Glomerular visceral epithelial cell (primary cell): ENCODE measurements around the gene MCU.
"Not testable (repeated sequence)": the region's sequence is repeated elsewhere in the genome, so short reads cannot be mapped to it uniquely, and the experiment has no call there.

Experiments used
- DNase-seq: peaks from one replicate; pipeline ENCODE4 v3.0.0-alpha.2; 2016; ENCODE audit errors: extremely low spot score

The MCU gene

DNA sequence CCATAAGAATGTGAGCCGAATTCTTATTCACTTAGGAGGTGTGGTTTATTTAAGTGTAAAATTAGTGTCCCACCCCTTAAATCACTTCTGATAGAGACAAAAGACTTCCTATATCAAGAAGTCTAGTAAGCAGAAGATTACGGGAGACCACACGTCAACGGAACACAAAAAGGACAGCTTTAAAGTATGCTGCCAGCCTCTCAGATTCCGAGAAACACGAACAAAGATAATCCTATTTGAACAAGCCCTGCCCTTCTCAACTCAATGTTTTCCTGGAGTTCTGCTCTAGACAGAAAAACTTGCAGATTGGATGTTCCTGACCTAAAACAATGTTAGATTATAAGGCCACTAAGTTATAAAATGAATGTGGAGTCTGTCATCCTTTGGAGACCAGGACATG lies 4.9 kb upstream of the MCU start:
- no peak for DNase-seq

DNA sequence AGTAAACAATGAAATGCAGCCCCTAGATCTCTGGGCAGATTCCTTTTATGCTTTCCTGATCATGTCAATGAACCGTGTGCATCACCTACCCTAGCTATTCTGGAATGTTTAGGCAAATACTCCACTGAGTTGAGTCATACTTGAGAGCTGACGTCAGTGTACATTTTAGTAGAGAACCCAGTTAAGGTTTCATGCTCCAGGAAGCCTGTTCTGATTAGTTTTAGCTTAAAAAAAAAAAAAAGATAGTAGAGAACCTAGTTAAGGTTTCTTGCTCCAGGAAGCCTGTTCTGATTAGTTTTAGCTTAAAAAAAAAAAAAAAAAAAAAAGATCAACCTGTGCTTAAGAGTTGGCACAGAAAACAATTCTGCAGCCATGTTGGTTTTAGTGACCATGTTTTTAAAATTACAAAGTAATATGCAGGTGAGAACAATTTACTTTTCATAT lies 3.7 kb upstream of the MCU start:
- DNase-seq: peak; percentile 91

DNA sequence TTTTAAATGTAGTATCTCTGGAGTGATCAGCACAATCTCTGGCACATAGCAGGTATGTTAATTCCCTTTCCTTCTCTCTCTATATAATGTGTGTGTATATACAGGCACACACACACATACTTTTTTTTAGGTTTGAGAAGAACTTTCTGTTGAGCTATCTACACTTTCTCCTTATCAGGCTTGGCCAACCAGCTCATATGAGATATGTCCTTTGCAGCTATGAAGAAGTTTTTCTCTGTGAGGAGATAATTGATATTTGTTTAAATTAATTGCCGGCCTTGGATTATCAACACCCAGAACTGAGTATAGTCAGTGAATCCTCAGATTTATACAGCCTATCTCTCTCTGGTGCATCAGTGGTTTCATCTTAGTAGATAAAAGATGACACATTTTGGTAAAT lies 2.3 kb upstream of the MCU start:
- no peak for DNase-seq

DNA sequence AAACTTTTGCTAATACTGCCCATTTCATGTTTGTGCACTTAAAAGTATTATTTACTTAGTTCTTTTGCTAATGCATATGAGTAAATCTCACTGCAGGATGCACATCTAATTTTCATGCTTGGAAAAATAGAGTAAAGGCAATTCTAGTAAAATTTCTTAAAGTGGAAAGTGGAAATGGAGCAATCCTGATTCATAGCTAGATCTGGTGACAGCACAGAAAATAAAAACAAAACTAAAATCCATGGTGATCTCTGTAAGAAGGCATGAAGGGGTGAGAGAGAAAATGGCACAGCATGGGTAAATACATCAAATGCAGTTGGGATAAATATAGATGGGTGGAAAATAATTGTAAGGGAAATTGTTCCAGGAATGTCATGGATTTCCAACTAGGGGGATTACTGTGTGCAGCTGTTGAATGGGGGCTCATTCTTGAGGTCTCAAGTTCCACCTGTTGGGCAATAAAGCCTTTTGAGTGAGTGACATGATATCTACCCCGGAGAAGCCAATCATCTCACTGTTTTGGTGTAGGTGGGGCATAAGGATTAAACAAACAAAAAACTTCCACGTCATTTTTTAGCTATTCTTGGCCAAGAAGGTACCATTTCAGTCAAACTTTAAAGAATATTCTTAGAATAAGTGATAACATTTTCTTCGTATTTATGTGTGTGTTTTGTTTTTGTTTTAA lies 1.7 kb upstream of the MCU start:
- DNase-seq: no peak

DNA sequence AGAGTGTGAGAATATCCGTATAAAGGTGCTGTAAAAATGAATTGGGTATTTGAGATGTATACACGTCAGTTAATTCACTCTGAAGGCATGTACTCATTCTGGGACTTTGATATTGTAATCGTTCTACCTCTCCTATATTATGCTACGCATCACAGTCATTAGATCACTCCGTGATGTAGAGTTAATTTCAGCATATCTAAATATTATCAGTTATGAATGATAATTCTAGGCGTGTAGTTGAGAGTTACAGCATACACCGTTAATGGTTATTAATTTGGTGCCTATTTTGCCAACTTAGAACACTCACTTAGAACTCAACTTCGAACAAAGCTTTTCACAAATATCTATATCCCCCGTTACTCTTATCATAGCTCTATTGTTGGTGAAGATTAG lies 477 bp upstream of the MCU start:
- DNase-seq: no peak

DNA sequence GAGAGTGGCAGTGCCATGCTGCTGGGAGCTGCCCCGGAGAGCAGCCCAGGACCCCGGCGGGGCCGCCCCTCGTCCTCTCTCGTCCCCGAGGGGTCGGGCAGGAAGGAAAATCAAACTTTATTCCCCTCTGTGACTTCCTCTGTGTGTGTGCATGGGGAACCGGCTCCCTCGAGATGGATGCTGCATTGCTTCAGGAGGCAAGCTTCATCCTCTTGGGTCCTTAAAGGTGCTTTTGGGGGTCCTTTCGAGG lies 726 bp downstream of the MCU start:
- DNase-seq: no peak

DNA sequence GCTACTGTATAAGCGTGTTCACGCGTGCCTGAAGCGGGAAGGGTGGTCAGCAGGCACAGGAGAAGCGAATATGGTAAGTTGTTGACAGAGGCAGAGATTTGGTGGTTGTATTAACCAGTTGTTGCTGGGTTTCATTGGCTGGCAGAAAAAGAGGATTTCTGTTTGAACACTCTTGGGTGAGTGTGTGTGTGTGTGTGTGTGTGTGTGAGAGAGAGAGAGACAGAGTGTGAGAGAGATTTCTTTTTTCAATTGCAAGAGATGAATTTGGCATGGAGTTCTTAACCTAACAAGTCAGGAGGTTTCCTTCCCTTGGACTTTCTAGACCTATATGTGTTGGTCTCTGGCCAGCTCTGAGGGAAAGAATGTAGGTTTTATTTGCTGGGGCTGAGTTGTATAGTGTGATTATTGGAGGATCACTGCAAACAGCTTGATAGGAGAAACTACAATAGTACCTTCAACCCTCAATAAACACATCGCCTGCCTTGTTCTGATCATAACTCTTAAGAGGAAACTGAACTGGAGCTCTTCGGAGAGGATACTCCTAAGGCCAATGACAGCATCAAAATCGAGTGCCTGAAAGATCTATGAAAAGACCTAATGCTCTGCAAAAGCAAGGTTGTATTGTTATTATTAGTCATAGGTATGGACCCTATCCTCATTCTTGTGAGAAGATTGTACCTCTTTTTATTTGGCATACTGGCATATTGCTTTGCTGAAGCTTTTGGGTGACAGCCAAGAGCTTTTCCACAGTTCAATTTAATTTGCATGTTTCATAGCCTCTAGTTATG lies 1.2 kb downstream of the MCU start:
- DNase-seq: peak; percentile 21

DNA sequence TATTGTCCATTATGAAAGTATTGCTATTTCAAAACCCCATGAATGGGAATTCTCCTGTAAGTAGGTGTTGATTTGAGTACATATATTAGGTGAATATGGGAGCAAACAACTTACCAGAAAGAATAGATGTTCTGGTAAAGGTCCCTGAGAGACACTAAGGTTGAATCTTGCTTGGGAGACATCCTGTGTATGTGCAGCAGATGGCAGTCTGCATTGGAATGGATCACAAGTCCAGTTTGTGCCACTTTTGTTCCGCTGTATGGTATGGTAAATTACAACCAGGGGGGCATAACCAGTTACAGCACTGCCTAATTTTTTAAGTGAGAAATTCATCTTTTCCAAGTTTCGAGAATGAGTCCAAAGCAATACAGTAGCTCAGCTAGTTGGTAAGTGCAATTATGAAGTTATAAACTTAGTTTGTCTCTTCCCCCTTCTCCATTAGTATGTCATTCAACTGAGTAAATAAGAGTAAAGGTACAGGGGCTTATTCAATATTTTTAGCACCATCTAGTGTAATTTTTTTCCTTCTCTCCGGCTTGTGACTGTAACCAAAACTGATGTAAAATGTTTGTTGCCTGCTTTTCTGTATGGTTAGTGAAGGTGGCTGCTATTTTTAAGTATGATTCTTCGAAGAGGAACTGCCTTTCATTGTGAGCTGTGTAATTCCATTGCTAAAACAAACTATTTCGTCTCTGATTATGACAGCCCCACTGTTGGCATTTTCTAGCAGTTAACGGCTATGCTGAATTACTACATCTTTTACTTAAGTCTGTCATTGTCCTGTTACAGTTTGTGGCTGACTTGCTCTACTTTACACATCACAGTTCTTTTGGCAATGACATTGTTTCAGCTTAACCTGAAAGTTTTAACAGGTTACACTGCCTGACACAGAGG lies 2.8 kb downstream of the MCU start:
- peak; percentile 61 for DNase-seq

DNA sequence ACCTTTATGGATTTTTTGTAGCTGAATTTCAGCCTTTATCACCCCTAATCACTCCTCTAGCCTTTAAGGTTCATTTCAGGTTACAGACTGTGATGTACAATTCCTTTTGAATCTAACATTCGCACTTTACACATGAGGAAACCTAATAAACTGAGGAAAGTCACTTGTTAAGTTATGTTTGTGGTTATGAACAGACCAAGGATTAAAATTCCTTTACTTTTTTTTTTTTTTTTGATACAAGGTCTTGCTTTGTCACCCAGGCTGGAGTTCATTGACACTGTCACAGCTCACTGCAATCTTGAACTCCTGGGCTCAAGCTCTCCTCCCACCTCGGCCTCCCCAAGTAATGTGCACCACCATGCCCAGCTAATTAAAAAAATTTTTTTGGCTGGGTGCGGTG lies 3.6 kb downstream of the MCU start:
- DNase-seq: peak; percentile 61

DNA sequence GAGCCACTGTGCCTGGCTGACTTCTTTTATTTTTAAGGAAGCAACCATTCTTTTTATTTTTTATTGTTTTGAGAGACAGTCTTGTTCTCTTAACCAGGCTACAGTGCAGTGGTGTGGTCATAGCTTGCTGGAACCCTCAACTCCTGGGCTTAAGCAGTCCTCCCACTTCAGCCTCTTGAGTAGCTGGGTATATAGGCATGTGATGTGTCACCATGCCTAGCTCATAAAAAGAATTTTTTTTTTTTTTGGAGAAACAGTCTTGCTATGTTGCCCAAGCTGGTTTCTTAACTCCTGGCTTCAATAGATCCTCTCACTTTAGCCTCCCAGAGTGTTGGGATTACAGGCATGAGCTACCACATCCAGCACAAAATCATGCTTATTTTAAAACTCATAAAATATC lies 5.8 kb downstream of the MCU start:
- DNase-seq: peak; percentile 35

DNA sequence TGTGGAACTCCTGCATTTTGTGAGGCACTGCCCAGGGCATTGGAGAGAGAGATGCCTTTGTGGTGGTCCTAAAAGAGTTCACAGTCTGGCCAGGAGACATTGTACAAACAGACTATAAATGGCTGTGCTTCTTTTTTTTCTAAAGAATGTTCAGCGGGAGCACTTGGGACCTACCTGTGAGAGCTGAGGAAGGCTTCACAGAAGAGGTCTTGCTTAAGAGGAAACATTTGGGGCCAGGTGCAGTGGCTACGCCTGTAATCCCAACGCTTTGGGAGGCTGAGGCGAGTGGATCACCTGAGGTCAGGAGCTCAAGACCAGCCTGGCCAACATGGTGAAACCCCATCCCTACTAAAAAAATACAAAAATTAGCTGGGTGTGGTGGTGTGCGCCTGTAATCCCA lies 10.5 kb downstream of the MCU start:
- DNase-seq: not testable (repeated sequence)

DNA sequence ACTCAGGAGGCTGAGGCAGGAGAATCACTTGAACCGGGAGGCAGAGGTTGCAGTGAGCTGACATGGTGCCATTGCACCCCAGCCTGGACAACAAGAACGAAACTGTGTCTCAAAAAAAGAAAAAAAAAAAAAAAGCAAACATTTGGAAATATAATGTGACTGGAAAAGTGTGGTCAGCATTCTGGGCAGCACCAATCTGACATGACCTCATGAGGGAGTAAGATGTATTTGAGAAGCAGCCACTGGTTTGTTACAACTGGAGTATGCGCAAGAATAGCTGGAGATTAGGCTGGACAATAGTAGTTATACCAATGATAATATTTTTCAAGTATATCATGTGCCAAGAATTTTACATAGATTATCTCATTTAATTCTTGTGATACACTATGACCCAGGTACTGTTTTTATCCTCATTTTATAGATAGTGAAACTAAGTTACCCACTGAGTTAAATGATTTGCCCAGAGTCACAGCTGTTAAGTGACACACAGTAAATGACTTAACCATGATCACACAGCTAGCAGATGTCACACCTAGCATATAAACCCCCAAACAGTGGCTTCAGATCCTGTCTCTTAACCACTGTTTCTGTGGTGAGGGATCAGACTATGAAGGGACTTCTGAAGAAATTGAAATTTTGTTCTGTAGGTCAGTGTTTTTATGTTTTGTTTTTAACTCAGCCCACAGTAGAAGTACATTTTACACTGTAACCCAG lies 11.1 kb downstream of the MCU start:
- peak; percentile 52 for DNase-seq

DNA sequence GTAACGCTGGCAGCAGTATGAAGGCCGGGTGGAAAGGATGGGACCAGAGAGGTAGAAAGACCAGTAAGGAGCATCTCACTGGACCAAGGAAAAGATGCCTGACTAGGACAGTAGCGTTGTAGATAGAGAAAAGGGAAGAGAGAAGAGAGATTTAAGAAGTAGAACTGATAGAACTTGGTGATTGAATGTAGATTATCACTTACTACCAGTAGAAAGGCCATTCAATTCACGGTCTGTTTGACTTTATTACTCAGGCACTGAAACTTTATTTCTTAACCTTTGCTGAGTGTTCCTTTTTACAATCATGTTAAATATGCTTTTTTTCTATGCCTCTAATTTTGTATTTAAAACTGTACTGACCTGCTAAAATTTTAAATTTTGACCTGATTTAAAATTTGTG lies 12.2 kb downstream of the MCU start:
- DNase-seq: no peak

DNA sequence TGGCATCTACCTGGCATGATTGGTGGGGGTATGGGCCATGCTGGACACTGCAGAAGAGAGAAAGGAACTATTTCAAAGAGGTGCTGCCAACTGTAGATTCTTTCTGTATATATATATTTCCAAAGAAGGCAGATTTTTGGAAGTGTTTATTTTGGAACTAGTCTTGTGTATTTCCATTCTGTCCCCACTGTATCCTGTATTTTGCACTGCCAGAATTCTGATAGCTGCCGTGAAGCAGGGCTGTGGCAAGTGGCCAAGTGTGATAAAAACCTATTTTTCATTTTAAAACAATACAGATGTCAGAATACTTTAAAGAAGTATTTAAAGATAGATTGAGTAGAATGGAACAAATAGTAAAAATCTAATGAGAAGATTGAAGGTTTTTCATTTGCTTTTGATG lies 17.1 kb downstream of the MCU start:
- no peak for DNase-seq

DNA sequence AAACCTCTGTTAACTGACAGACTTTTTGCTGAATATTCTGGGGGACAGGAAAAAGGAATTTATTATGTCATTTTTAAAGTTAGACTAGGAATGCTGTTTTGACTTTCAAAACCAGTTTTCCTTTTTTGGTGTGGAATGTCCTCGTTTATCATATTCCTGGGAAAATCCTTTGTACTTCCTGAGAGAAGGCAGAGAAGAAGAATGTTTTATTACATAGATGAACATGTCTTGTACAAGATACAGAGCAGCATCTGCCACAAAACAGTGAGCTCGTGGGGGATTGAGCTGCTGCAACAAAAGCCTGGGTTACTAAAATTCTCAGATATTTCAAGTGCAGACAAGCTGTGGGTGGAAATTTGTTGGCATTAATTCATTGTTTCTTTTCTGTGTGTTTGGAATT lies 20.2 kb downstream of the MCU start:
- no peak for DNase-seq

DNA sequence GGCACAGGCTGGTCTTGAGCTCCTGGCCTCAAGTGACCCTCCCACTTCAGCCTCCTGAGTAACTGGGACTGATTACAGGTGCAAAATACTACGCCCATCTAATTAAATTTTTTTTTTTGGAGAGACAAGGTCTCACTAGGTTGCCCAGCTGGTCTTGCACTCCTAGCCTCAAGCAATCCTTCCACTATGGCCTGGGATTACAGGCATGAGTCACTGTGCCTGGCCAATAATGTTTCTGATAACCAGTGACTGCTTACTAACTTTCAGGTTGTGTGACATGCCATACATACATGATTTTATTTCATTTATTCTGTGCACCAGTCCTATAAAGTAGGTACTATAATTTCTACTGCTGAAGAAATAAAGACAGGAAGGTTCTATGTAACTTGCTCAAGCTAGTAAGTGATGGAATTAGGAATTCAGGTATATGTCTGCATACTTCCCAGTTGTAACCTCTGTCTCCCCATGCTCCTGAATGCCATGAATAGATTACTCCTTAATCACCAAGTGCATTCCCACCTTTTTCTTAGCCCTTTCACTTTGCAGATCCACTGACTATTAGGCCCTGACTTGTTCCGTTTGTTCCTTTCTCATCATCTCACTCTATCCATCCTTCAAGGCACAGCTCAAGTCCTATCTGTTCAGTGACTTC lies 28.1 kb downstream of the MCU start:
- DNase-seq: no peak

DNA sequence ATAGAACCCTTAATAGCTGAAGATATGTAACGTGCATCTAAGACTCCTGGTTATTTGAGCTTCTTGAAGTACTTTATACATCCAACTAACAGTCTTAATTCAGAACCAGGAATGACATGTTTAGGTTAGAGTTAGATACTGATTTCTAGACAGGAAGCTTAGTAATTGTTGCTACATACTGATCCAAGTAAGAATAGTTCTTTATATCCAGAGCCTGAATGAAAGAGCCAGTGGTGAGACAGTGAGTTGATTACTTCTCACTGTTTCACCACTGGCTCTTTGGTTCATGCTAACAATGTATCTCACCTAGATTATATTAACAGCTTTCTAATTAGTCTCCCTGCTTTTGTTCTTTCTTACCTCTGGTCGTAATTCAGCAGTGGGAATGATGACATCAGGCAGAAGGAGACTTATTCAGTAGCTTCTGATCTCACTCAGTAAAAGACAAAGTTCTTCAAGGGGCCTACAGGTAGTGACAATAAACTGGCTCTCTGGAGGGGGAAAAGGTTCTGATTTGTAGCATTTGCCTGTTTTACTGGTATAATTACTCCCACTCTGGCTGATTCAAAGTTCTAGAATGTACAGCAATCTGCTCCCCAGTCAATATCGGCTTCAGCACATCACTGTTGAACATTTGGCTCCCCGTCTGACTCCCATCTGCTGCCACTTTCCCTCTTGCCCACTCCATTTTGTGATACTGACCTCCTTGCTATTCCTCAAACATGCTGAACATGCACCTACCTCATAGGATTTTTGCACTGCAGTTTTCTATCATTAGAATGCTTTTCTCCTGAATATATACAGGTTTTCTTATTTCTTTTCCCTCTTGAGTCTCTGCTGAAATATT lies 29.1 kb downstream of the MCU start:
- DNase-seq: no peak

DNA sequence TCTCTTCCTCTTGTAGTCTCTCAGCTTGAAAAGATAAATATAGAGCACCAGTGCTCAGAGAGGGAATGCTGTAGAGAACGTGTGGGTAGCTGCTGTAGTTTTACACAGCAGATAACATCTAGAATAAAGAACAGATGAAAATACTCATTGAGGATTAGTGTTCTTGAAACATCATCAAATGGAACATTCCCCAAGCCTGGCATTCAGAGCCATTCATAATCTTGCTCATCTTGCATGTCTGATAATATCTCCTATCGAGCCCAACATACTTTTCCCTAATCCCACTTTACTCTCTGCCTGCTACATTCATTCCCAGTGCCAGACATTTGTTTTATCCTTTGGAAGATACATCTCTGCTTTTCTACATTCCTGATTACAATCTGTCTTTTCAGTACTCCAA lies 35.2 kb downstream of the MCU start:
- DNase-seq: no peak

DNA sequence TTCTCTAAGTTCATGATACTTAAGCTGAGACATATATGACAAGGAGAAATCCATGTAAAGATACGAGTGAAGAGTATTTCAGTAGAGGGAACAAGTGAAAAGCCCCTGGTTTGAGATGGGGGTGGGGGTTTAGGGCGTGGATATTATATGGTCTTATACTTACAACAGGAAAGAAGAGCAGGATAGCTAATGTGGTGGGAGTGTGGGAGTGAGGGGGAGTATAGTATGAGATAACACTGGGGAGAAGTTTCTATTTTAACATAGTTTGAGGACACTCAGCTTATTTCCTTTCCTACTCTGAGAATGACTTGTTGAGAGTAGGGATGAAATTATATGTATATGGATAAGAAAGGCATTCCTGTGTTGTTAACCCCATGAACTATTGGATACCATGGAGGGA lies 36.5 kb downstream of the MCU start:
- no peak for DNase-seq

DNA sequence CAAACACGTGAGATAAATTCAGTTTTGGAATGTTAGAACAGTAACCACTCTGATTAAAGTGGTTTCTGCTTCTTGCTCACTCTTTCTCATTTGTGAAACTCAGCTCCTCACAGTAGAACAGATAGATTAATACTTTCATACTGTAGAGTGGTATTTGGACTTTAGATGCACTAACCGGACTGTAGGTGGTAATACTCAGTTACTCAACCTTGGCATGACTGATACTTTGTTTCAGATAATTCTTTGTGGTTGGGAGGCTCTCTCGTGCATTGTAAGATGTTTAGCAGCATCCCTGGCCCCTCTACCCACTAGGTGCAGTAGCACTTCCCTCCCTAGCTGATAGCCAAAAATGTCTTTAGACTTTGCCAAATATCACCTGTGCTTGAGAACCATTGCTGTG lies 37.6 kb downstream of the MCU start:
- peak; percentile 53 for DNase-seq

DNA sequence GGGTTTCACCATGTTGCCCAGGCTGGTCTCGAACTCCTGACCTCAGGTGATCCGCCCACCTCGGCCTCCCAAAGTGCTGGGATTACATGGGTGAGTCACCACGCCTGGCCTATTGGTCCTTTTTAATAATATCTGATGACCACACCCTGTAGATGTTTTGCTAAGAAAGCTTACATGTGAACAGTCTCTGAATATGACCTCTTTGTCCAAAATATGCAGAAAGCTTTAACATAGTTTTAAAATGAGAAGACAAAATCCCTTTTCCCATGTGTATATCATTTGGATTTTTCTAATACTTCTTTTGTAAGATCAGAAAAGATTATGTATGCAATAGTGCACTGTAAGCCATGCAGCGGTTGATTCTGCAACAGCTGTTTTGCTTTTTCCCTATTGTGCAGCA lies 38.5 kb downstream of the MCU start:
- no peak for DNase-seq
